HFFc6 (cell line): ENCODE results near the gene SRSF1. TPM values are rescaled to one million over a fixed set of nuclear protein-coding genes. Genes with fewer than 3 reads are reported as not detected.

Experiments used
- DNase-seq: peaks from one replicate; pipeline ENCODE4 v3.0.0-alpha.2; 2018
- H3K27ac Mint-ChIP-seq: 2 replicates; pipeline ENCODE4 v1.8.0; 2020; ENCODE audit warnings: mild to moderate bottlenecking, mixed read lengths
- H3K27me3 Mint-ChIP-seq: 2 replicates; pipeline ENCODE4 v1.8.0; 2021; ENCODE audit warnings: mild to moderate bottlenecking, moderate library complexity, mixed read lengths; ENCODE audit not compliant: insufficient read depth
- H3K36me3 Mint-ChIP-seq: 2 replicates; pipeline ENCODE4 v1.8.0; 2021; ENCODE audit warnings: low read depth, mixed read lengths
- H3K4me1 Mint-ChIP-seq: 2 replicates; pipeline ENCODE4 v1.8.0; 2020; ENCODE audit warnings: low read depth, mixed read lengths
- H3K4me3 Mint-ChIP-seq: 2 replicates; pipeline ENCODE4 v1.8.0; 2020; ENCODE audit warnings: mild to moderate bottlenecking, moderate library complexity, mixed read lengths
- H3K9me3 Mint-ChIP-seq: 2 replicates; pipeline ENCODE4 v1.8.0; 2020; ENCODE audit warnings: mild to moderate bottlenecking, mixed read lengths
- total RNA-seq, 6 experiments: library from RNA; stranded (reverse); fragmentation: NEBNext Ultra II Directional; extraction: Animal tissue kit (Norgen Biotek cat#: 25700); gene quantifications; 2 replicates in 1 of 6; 3 replicates in 5 of 6; pipeline ENCODE4 v1.2.3, GENCODE V29; 2021
- TF ChIP-seq, protein P1 (sequence below): fragments of 200-600 bp; sonication (generic); IDR thresholded peaks from 2 replicates; pipeline ENCODE4 v1.5.0; 2021; ENCODE audit warnings: antibody characterized with exemption, mild to moderate bottlenecking

Gene SRSF1
- total RNA-seq, 6 experiments from 2014 or later = 216 to 296 (median 271) TPM

DNA sequence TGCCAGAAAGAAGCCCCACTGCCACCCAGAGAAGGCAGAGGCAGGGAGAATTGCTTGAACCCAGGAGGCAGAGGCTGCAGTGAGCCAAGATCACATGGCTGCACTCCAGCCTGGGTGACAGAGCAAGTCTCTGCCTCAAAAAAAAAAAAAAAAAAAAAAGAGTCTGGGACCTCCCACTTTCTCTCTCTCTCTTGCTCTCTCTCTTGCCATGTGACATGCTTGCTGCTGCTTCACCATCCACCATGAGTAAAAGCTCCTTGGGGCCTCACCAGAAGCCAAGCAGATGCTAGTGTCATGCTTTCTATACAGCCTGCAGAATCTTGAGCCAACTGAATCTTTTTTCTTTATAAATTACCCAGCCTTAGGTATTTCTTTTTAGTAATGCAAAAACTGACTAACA lies 21.5 kb upstream of the SRSF1 start:
- Mint-ChIP-seq H3K4me3 (no peak overlapping the region), H3K4me1 (no peaks in the 10 kb centered on the region), H3K27me3 (peaks cover 27% of the 10 kb centered on the region), H3K36me3 (peaks cover 5% of the 10 kb centered on the region; the same call in 1 of the 2 replicates), H3K27ac (no peak overlapping the region), H3K9me3 (peaks cover 7% of the 10 kb centered on the region)
- DNase-seq = no peak
- TF ChIP-seq, protein P1, sequence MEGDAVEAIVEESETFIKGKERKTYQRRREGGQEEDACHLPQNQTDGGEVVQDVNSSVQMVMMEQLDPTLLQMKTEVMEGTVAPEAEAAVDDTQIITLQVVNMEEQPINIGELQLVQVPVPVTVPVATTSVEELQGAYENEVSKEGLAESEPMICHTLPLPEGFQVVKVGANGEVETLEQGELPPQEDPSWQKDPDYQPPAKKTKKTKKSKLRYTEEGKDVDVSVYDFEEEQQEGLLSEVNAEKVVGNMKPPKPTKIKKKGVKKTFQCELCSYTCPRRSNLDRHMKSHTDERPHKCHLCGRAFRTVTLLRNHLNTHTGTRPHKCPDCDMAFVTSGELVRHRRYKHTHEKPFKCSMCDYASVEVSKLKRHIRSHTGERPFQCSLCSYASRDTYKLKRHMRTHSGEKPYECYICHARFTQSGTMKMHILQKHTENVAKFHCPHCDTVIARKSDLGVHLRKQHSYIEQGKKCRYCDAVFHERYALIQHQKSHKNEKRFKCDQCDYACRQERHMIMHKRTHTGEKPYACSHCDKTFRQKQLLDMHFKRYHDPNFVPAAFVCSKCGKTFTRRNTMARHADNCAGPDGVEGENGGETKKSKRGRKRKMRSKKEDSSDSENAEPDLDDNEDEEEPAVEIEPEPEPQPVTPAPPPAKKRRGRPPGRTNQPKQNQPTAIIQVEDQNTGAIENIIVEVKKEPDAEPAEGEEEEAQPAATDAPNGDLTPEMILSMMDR = no peak

DNA sequence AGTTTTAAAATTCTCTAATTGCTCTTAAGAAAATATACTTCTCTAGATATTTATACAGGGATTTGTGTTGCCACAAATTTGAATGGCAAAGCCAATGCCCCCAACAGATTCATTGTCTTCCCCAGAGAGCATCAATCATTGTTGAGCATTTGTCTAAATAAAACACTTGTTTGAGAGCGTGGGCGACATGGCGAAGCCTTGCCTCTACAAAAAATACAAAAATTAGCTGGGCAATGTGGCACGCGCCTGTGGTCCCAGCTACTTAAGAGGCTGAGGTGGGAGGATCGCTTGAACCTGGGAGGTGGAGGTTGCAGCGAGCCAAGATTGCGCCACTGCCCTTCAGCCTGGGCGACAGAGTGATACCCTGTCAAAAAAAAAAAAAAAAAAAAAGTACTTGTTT lies 13.4 kb upstream of the SRSF1 start:
- no peak for DNase-seq
- Mint-ChIP-seq H3K36me3 (no peaks in the 10 kb centered on the region), H3K4me1 (no peaks in the 10 kb centered on the region), H3K4me3 (no peak overlapping the region), H3K9me3 (no peaks in the 10 kb centered on the region), H3K27ac (no peak overlapping the region), H3K27me3 (peaks cover 11% of the 10 kb centered on the region)
- TF ChIP-seq, protein P1 = no peak

DNA sequence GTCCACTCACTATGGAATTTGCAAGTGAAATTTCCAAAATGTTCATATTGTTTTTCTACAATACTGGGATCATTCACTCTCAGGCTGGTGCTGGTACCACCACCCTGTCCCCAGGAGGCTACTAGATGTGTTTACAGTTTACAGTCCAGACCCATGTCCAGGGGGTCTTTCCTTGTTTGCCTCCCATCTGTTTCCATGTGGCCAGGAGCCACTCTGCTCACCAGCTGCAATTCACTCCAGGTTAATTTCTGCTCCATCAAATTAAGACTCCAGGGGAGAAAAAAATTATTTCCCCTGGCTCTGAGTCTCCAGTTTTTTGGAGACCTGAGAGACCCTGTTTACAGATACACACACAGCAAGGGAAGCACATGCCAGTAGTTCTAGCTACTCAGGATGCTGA lies 12.5 kb upstream of the SRSF1 start:
- Mint-ChIP-seq H3K4me3 (no peak overlapping the region), H3K36me3 (no peaks in the 10 kb centered on the region), H3K4me1 (no peaks in the 10 kb centered on the region), H3K9me3 (no peaks in the 10 kb centered on the region), H3K27me3 (peaks cover 5% of the 10 kb centered on the region), H3K27ac (no peak overlapping the region)
- no peak for DNase-seq
- TF ChIP-seq, protein P1 = no peak

DNA sequence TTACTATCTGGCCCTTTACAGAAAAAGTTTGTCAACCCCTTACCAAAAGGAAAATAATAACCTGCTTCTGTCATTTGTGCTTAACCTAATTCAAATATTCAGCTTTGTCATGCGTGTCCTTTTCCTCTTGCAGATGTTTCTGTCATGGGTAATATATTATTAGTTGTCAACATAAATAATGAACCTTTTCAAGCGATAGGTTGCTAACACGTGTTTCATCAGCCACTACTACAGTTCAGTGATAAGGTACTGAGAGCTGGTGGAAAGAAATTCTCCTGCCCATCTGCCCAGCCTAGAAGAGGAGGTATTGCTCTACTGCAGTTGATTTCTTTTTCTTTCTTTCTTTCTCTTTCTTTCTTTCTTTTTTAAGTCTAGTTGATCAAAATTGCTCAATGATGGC lies 12.0 kb upstream of the SRSF1 start:
- Mint-ChIP-seq H3K4me1 (no peaks in the 10 kb centered on the region), H3K27ac (no peak overlapping the region), H3K27me3 (peaks cover 3% of the 10 kb centered on the region), H3K36me3 (no peaks in the 10 kb centered on the region), H3K9me3 (no peaks in the 10 kb centered on the region), H3K4me3 (no peak overlapping the region)
- DNase-seq = no peak
- TF ChIP-seq, protein P1 = no peak

DNA sequence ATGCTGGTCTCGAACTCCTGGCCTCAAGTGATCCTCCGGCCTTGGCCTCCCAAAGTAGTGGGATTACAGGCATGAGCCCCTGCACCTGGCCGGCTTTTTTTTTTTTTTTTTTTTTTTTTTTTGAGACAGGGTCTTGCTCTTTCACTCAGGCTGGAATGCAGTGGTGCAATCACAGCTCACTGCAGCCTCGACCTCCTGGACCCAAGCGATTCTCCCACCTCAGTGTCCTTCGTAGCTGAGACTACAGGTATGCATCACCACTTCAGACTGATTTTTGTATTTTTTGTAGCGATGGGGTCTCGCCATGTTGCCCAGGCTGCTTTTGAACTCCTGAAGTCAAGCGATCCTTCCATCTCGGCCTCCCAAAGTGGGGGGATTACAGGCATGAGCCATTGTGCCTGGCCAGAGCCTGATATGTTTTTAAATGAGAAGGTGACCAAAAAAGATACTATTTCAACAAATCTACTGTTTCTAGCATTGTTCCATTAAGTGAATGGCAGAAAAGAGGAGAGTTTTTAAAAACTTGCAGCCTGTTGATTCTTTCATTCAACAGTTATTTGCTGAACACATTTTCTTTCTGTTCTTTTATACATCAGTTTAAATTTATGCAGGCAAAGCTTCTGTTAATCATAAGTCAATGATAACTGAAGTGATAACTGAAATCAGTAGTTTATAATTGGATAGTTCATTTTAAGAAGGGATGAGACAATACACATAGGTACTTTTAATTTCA lies 3.2 kb upstream of the SRSF1 start:
- peaks cover 18% of the 10 kb centered on the region for H3K36me3 Mint-ChIP-seq
- no peak for DNase-seq
- H3K27ac Mint-ChIP-seq = no peak overlapping the region
- no peak overlapping the region for H3K4me3 Mint-ChIP-seq
- H3K9me3 Mint-ChIP-seq = no peaks in the 10 kb centered on the region
- 0 out of 2 replicates have a peak, but pooled peaks cover 3% of the 10 kb centered on the region for H3K27me3 Mint-ChIP-seq
- peaks cover 16% of the 10 kb centered on the region for H3K4me1 Mint-ChIP-seq
- TF ChIP-seq, protein P1 = no peak
